WTC11 (cell line): ENCODE data around the gene TBR1. TPM values are rescaled to one million over a fixed set of nuclear protein-coding genes. Genes with fewer than 3 reads are reported as not detected.

ENCODE experiments used
- ATAC-seq: fragments of 200-7000 bp; cut with Tn5 transposase; 2 replicates; pipeline ENCODE4 v1.10.0; 2021; ENCODE audit warnings: mild to moderate bottlenecking, moderate library complexity
- CTCF ChIA-PET: fragments of 300-600 bp; sonication (Branson Sonifier 250); formaldehyde crosslinking; loops from one replicate; lab custom pipeline; 2021; ENCODE audit warnings: antibody characterized with exemption; lab: Charles Lee
- POLR2A ChIA-PET: fragments of 350-600 bp; sonication (Branson Sonifier 250); formaldehyde crosslinking; loops from one replicate; lab custom pipeline; 2021; ENCODE audit warnings: antibody characterized with exemption; lab: Charles Lee
- DNase-seq: peaks from one replicate; pipeline ENCODE4 v3.0.0; 2021; ENCODE audit warnings: low spot score
- H3K27ac Mint-ChIP-seq: 2 replicates; pipeline ENCODE4 v1.8.0; 2021; ENCODE audit warnings: mixed read lengths
- H3K27me3 Mint-ChIP-seq: 2 replicates; pipeline ENCODE4 v1.8.0; 2021; ENCODE audit warnings: low read depth, mild to moderate bottlenecking, moderate library complexity, mixed read lengths
- H3K36me3 Mint-ChIP-seq: 2 replicates; pipeline ENCODE4 v1.8.0; 2021; ENCODE audit warnings: mixed read lengths
- H3K4me1 Mint-ChIP-seq: 2 replicates; pipeline ENCODE4 v1.8.0; 2022; ENCODE audit warnings: mixed read lengths
- H3K4me3 Mint-ChIP-seq: 2 replicates; pipeline ENCODE4 v1.8.0; 2021; ENCODE audit warnings: mild to moderate bottlenecking, moderate library complexity, mixed read lengths
- H3K9me3 Mint-ChIP-seq: 2 replicates; pipeline ENCODE4 v1.8.0; 2021; ENCODE audit warnings: mixed read lengths
- AR ChIP-seq: fragments of 250-450 bp; sonication (Bioruptor Pico); IDR thresholded peaks from 2 replicates; pipeline ENCODE4 v1.9.0; 2021; ENCODE audit warnings: mild to moderate bottlenecking
- ATF6 ChIP-seq: sonication (generic); formaldehyde crosslinking; IDR thresholded peaks from 2 replicates; pipeline ENCODE4 v1.8.1; 2023; ENCODE audit warnings: mild to moderate bottlenecking, missing genetic modification reagents
- CTCF ChIP-seq: fragments of 200-600 bp; IDR thresholded peaks from 2 replicates; pipeline ENCODE4 v1.8.0; 2022; ENCODE audit warnings: antibody characterized with exemption
- E2F5 ChIP-seq: sonication (generic); formaldehyde crosslinking; IDR thresholded peaks from 2 replicates; pipeline ENCODE4 v1.8.1; 2022; ENCODE audit warnings: mild to moderate bottlenecking, moderate library complexity, missing genetic modification reagents
- EMX1 ChIP-seq: fragments of 250-450 bp; sonication (Bioruptor Pico); IDR thresholded peaks from 2 replicates; pipeline ENCODE4 v1.8.0; 2021; ENCODE audit warnings: mild to moderate bottlenecking
- ERG ChIP-seq: fragments of 250-450 bp; sonication (Bioruptor Pico); IDR thresholded peaks from 2 replicates; pipeline ENCODE4 v1.8.0; 2021; ENCODE audit warnings: mild to moderate bottlenecking
- FOXJ3 ChIP-seq: sonication (generic); formaldehyde crosslinking; IDR thresholded peaks from 2 replicates; pipeline ENCODE4 v1.9.0; 2021; ENCODE audit warnings: missing genetic modification reagents, mild to moderate bottlenecking, borderline replicate concordance
- FOXK1 ChIP-seq: sonication (generic); formaldehyde crosslinking; IDR thresholded peaks from 2 replicates; pipeline ENCODE4 v1.8.0; 2022; ENCODE audit warnings: mild to moderate bottlenecking, moderate library complexity, missing genetic modification reagents
- GRHL2 ChIP-seq: fragments of 250-450 bp; sonication (Bioruptor Pico); IDR thresholded peaks from 2 replicates; pipeline ENCODE4 v1.8.0; 2022; ENCODE audit warnings: mild to moderate bottlenecking, moderate library complexity; ENCODE audit not compliant: insufficient replicate concordance, severe bottlenecking
- KAT7 ChIP-seq: sonication (generic); formaldehyde crosslinking; IDR thresholded peaks from 2 replicates; pipeline ENCODE4 v1.8.1; 2023; ENCODE audit warnings: missing genetic modification reagents, mild to moderate bottlenecking, borderline replicate concordance
- NR1H2 ChIP-seq: sonication (generic); formaldehyde crosslinking; IDR thresholded peaks from 2 replicates; pipeline ENCODE4 v1.9.0; 2021; ENCODE audit warnings: mild to moderate bottlenecking, moderate library complexity, missing genetic modification reagents
- RELA ChIP-seq: sonication (generic); formaldehyde crosslinking; IDR thresholded peaks from 2 replicates; pipeline ENCODE4 v1.8.1; 2022; ENCODE audit warnings: missing genetic modification reagents, mild to moderate bottlenecking, borderline replicate concordance
- TCF7 ChIP-seq: sonication (generic); formaldehyde crosslinking; IDR thresholded peaks from 2 replicates; pipeline ENCODE4 v1.8.0; 2022; ENCODE audit warnings: mild to moderate bottlenecking, low read depth, missing genetic modification reagents, moderate library complexity
- TP53 ChIP-seq: sonication (generic); formaldehyde crosslinking; IDR thresholded peaks from 2 replicates; pipeline ENCODE4 v1.8.1; 2023; ENCODE audit warnings: mild to moderate bottlenecking, missing genetic modification reagents
- ZBTB21 ChIP-seq: sonication (generic); formaldehyde crosslinking; IDR thresholded peaks from 2 replicates; pipeline ENCODE4 v1.8.1; 2023; ENCODE audit warnings: mild to moderate bottlenecking, missing genetic modification reagents, borderline replicate concordance
- ZBTB43 ChIP-seq: sonication (generic); formaldehyde crosslinking; IDR thresholded peaks from 2 replicates; pipeline ENCODE4 v1.8.1; 2023; ENCODE audit warnings: mild to moderate bottlenecking, missing genetic modification reagents
- ZNF121 ChIP-seq: sonication (generic); formaldehyde crosslinking; IDR thresholded peaks from 2 replicates; pipeline ENCODE4 v1.8.0; 2023; ENCODE audit warnings: missing genetic modification reagents
- ZNF219 ChIP-seq: sonication (generic); formaldehyde crosslinking; IDR thresholded peaks from 2 replicates; pipeline ENCODE4 v1.8.0; 2023; ENCODE audit warnings: missing genetic modification reagents, mild to moderate bottlenecking, borderline replicate concordance
- ZNF416 ChIP-seq: fragments of 250-450 bp; sonication (Bioruptor Pico); IDR thresholded peaks from 2 replicates; pipeline ENCODE4 v1.9.0; 2021; ENCODE audit warnings: mild to moderate bottlenecking, inconsistent platforms
- ZNF512 ChIP-seq: sonication (generic); formaldehyde crosslinking; IDR thresholded peaks from 2 replicates; pipeline ENCODE4 v1.8.1; 2022; ENCODE audit warnings: missing genetic modification reagents, borderline replicate concordance
- total RNA-seq: library from RNA; stranded (reverse); gene quantifications from 3 replicates; pipeline ENCODE4 v1.2.3, GENCODE V29; 2021

The TBR1 gene
- total RNA-seq, 1 experiment from 2014 or later, result not detected

GRCh38 chr2:161430386-161430785 lies 14.3 kb downstream of the TBR1 start:
- TF ChIP-seq ZBTB43 (no peak), ERG (CRISPR knock-in tag) (no peak), ATF6 (CRISPR knock-in tag) (no peak), AR (no peak), RELA (CRISPR knock-in tag) (no peak), EMX1 (CRISPR knock-in tag) (no peak), ZNF219 (CRISPR knock-in tag) (no peak), ZBTB21 (CRISPR knock-in tag) (no peak), NR1H2 (CRISPR knock-in tag) (no peak), TP53 (CRISPR knock-in tag) (no peak), ZNF416 (no peak), ZNF512 (CRISPR knock-in tag) (no peak), CTCF (no peak), TCF7 (CRISPR knock-in tag) (no peak), FOXK1 (CRISPR knock-in tag) (no peak), KAT7 (CRISPR knock-in tag) (no peak), E2F5 (no peak), FOXJ3 (CRISPR knock-in tag) (no peak), GRHL2 (CRISPR knock-in tag) (no peak), ZNF121 (CRISPR knock-in tag) (no peak)
- peaks cover 16% of the 10 kb centered on the region for H3K4me1 Mint-ChIP-seq
- H3K36me3 Mint-ChIP-seq, result no peaks in the 10 kb centered on the region
- H3K4me3 Mint-ChIP-seq, result no peak overlapping the region
- no peak for ATAC-seq
- no peaks in the 10 kb centered on the region for H3K9me3 Mint-ChIP-seq
- H3K27ac Mint-ChIP-seq, result no peak overlapping the region
- ChIA-PET POLR2A (no interaction called here), CTCF (no interaction called here)
- no peak for DNase-seq
- peaks cover 80% of the 10 kb centered on the region for H3K27me3 Mint-ChIP-seq
